HG02610 (cell line): ENCODE data around the gene TXNL4B.
A peak's percentile ranks its signal among the peaks of the same experiment; 100 is the strongest.

ENCODE experiments used
- ATAC-seq: cut with Tn5 transposase; IDR thresholded peaks from one replicate; pipeline ENCODE4 v1.9.1; 2021; ENCODE audit warnings: mild to moderate bottlenecking, moderate library complexity; ENCODE audit not compliant: unreplicated experiment

Gene TXNL4B

GRCh38 chr16:72093448-72094265 is at the start of gene TXNL4B, which contains the start of gene DHX38:
Gene TXNL4B (minus strand): TSS chr16:72093620. CDS start chr16:72090749, 2,871 bp downstream.
Gene DHX38 (plus strand): TSS chr16:72093847. CDS start chr16:72096158, 2,311 bp downstream.
- ATAC-seq = peak; percentile 98

GRCh38 chr16:72142476-72142875 is 49.1 kb upstream of the TXNL4B start:
- ATAC-seq = no peak

GRCh38 chr16:72139908-72140307 is 46.5 kb upstream of the TXNL4B start:
- ATAC-seq = no peak

- ATAC-seq = no peak
Measured at GRCh38 chr16:72138064-72138572, 44.7 kb upstream of the TXNL4B start.

- no peak for ATAC-seq
Measured at GRCh38 chr16:72137380-72138063, 44.1 kb upstream of the TXNL4B start.

- ATAC-seq = no peak
Measured at GRCh38 chr16:72134507-72134906, 41.1 kb upstream of the TXNL4B start.

- no peak for ATAC-seq
Measured at GRCh38 chr16:72132726-72133125, 39.3 kb upstream of the TXNL4B start.

- no peak for ATAC-seq
Measured at GRCh38 chr16:72131036-72131435, 37.6 kb upstream of the TXNL4B start.

GRCh38 chr16:72129976-72130656 is 36.7 kb upstream of the TXNL4B start:
- no peak for ATAC-seq

GRCh38 chr16:72128701-72129100 is 35.3 kb upstream of the TXNL4B start:
- ATAC-seq = no peak

GRCh38 chr16:72126429-72126765 is 33.0 kb upstream of the TXNL4B start:
- no peak for ATAC-seq

- no peak for ATAC-seq
Measured at GRCh38 chr16:72125635-72126428, 32.4 kb upstream of the TXNL4B start.

GRCh38 chr16:72124761-72125634 is 31.6 kb upstream of the TXNL4B start:
- no peak for ATAC-seq

- no peak for ATAC-seq
Measured at GRCh38 chr16:72124148-72124547, 30.7 kb upstream of the TXNL4B start.

- no peak for ATAC-seq
Measured at GRCh38 chr16:72123426-72123825, 30.0 kb upstream of the TXNL4B start.

GRCh38 chr16:72122916-72123315 is 29.5 kb upstream of the TXNL4B start:
- ATAC-seq = no peak

GRCh38 chr16:72122308-72122707 is 28.9 kb upstream of the TXNL4B start:
- no peak for ATAC-seq

GRCh38 chr16:72120026-72120425 is 26.6 kb upstream of the TXNL4B start:
- ATAC-seq = no peak

GRCh38 chr16:72113616-72113945 is 20.2 kb upstream of the TXNL4B start:
- no peak for ATAC-seq
